Natural killer cell (primary cell): ENCODE results near the gene ADGRL2. TPM values are rescaled to one million over a fixed set of nuclear protein-coding genes. Genes with fewer than 3 reads are reported as not detected.

Experiments
- ATAC-seq, 3 donors: fragments of 150-1000 bp in 2 of 3; fragments of 200-7000 bp in 1 of 3; cut with Tn5 transposase; 1 replicate in 1 of 3; 2 replicates in 2 of 3; pipeline ENCODE4 v1.10.0; 2021; ENCODE audit warnings: mild to moderate bottlenecking in 2 of 3, moderate library complexity in 2 of 3
- DNase-seq, 2 donors: peaks; one replicate each; pipeline versions ENCODE4 v3.0.0 to v3.0.0-alpha.2; 2013 to 2021; ENCODE audit warnings: mixed read lengths in 1 of 2
- H3K27ac ChIP-seq: one replicate; pipeline ENCODE4 v1.5.1; 2013; ENCODE audit warnings: mild to moderate bottlenecking, low read length
- H3K27me3 ChIP-seq: one replicate; pipeline ENCODE4 v1.6.1; 2013; ENCODE audit warnings: low read length; ENCODE audit not compliant: control insufficient read depth, insufficient read depth
- H3K36me3 ChIP-seq: one replicate; pipeline ENCODE4 v1.6.1; 2013; ENCODE audit warnings: low read length; ENCODE audit not compliant: control insufficient read depth, insufficient read depth
- H3K4me1 ChIP-seq: one replicate; pipeline ENCODE4 v1.6.1; 2013; ENCODE audit warnings: low read length; ENCODE audit not compliant: control insufficient read depth, insufficient read depth
- H3K4me3 ChIP-seq: one replicate; pipeline ENCODE4 v1.5.1; 2013; ENCODE audit warnings: low read length
- H3K9me3 ChIP-seq: one replicate; pipeline ENCODE4 v1.6.1; 2013; ENCODE audit warnings: low read length; ENCODE audit not compliant: control insufficient read depth, insufficient read depth
- H3K27ac Mint-ChIP-seq, 2 donors: one replicate each; pipeline ENCODE4 v1.8.0; 2022; ENCODE audit warnings: mild to moderate bottlenecking in 2 of 2, mixed read lengths in 2 of 2, moderate library complexity in 1 of 2
- H3K27me3 Mint-ChIP-seq, 2 donors: one replicate each; pipeline ENCODE4 v1.8.0; 2022; ENCODE audit warnings: low read depth in 2 of 2, mixed read lengths in 2 of 2
- H3K36me3 Mint-ChIP-seq: one replicate; pipeline ENCODE4 v1.8.0; 2022; ENCODE audit warnings: mixed read lengths
- H3K4me1 Mint-ChIP-seq, 2 donors: one replicate each; pipeline ENCODE4 v1.8.0; 2022; ENCODE audit warnings: mixed read lengths in 2 of 2
- H3K4me3 Mint-ChIP-seq: one replicate; pipeline ENCODE4 v1.8.0; 2022; ENCODE audit warnings: mild to moderate bottlenecking, moderate library complexity, mixed read lengths
- H3K9me3 Mint-ChIP-seq, 2 donors: one replicate each; pipeline ENCODE4 v1.8.0; 2022; ENCODE audit warnings: mixed read lengths in 2 of 2
- CTCF ChIP-seq: fragments of 200-600 bp; IDR thresholded peaks from one replicate; pipeline ENCODE4 v1.8.0; 2022; ENCODE audit warnings: antibody characterized with exemption
- WGBS: methylation state at CpG from one replicate; pipeline ENCODE4 v1.1.7; 2013; ENCODE audit warnings: missing lambda C conversion rate; ENCODE audit not compliant: insufficient coverage; 5-methylcytosine and 5-hydroxymethylcytosine counted together
- intact Hi-C: fragments of 100-400 bp; cut with micrococcal nuclease; formaldehyde crosslinking; loops from one replicate; pipeline ENCODE4 v1.14.2; 2022
- total RNA-seq, 4 donors: library from RNA; stranded (reverse); fragments of 120-200 nt in 1 of 4; gene quantifications; one replicate each; pipeline versions ENCODE4 v1.2.3 to v1.2.4, GENCODE V29; 2013 to 2022

The ADGRL2 gene
- total RNA-seq, 3 donors from 2014 or later (not counting 1 experiment from before 2014, with no cell fraction given): not detected

GRCh38 chr1:81989524-81989923 lies 188.8 kb downstream of the ADGRL2 start:
- Mint-ChIP-seq H3K4me1 (no peaks in the 10 kb centered on the region), H3K27me3 (no peaks in the 10 kb centered on the region), H3K36me3 (no peaks in the 10 kb centered on the region), H3K27ac (no peak overlapping the region), H3K9me3 (peaks cover 2 to 5% of the 10 kb centered on the region in 2 donors), H3K4me3 (no peak overlapping the region)
- Histone ChIP-seq H3K27ac (no peak overlapping the region), H3K9me3 (no peaks in the 10 kb centered on the region), H3K36me3 (no peaks in the 10 kb centered on the region), H3K4me1 (no peaks in the 10 kb centered on the region), H3K27me3 (no peaks in the 10 kb centered on the region), H3K4me3 (no peak overlapping the region)
- DNase-seq (no peak), ATAC-seq (no peak)
- TF ChIP-seq CTCF: no peak
- intact Hi-C loops: no loop called here
- WGBS: 100% methylated on average over 1 of the region's 1 CpG

- TF ChIP-seq CTCF: no peak
- ATAC-seq: no peak
- H3K4me1 Mint-ChIP-seq: no peaks in the 10 kb centered on the region
Measured at GRCh38 chr1:81990241-81990640, 189.5 kb downstream of the ADGRL2 start.

GRCh38 chr1:81998165-81998564 lies 197.4 kb downstream of the ADGRL2 start:
- Histone ChIP-seq H3K36me3 (no peaks in the 10 kb centered on the region), H3K4me3 (no peak overlapping the region), H3K27ac (no peak overlapping the region), H3K9me3 (no peaks in the 10 kb centered on the region), H3K4me1 (no peaks in the 10 kb centered on the region), H3K27me3 (no peaks in the 10 kb centered on the region)
- Mint-ChIP-seq H3K27ac (no peak overlapping the region), H3K4me1 (no peaks in the 10 kb centered on the region), H3K36me3 (no peaks in the 10 kb centered on the region), H3K27me3 (no peaks in the 10 kb centered on the region), H3K4me3 (no peak overlapping the region), H3K9me3 (peaks cover 0 to 2% of the 10 kb centered on the region in 2 donors)
- ATAC-seq: no peak
- TF ChIP-seq CTCF: no peak
- intact Hi-C loops: no loop called here
- DNase-seq: no peak
- 68% methylated on average over 4 of the region's 4 CpGs for WGBS

More at GRCh38 chr1:81990241-81990640, 189.5 kb downstream of the ADGRL2 start:
- Histone ChIP-seq H3K27ac (no peak overlapping the region), H3K36me3 (no peaks in the 10 kb centered on the region), H3K4me1 (no peaks in the 10 kb centered on the region), H3K27me3 (no peaks in the 10 kb centered on the region), H3K9me3 (no peaks in the 10 kb centered on the region), H3K4me3 (no peak overlapping the region)
- no peak for DNase-seq
- Mint-ChIP-seq H3K4me3 (no peak overlapping the region), H3K27ac (no peak overlapping the region), H3K36me3 (no peaks in the 10 kb centered on the region), H3K27me3 (no peaks in the 10 kb centered on the region), H3K9me3 (peaks cover 2 to 4% of the 10 kb centered on the region in 2 donors)
- intact Hi-C loops: no loop called here
- WGBS: 94% methylated on average over 6 of the region's 7 CpGs

- Histone ChIP-seq H3K27me3 (no peaks in the 10 kb centered on the region), H3K36me3 (no peaks in the 10 kb centered on the region), H3K4me3 (no peak overlapping the region), H3K4me1 (no peaks in the 10 kb centered on the region), H3K9me3 (no peaks in the 10 kb centered on the region), H3K27ac (no peak overlapping the region)
- no peaks in the 10 kb centered on the region for H3K36me3 Mint-ChIP-seq
- no peak for ATAC-seq
- no peak overlapping the region for H3K27ac Mint-ChIP-seq
- no peaks in the 10 kb centered on the region for H3K27me3 Mint-ChIP-seq
- DNase-seq: no peak
- intact Hi-C loops: no loop called here
- H3K9me3 Mint-ChIP-seq: peaks cover 0 to 2% of the 10 kb centered on the region in 2 donors
- WGBS: 93% methylated on average over 1 of the region's 1 CpG
- no peak overlapping the region for H3K4me3 Mint-ChIP-seq
- H3K4me1 Mint-ChIP-seq: no peaks in the 10 kb centered on the region
- TF ChIP-seq CTCF: no peak
Measured at GRCh38 chr1:81999364-81999763, 198.6 kb downstream of the ADGRL2 start.
